WI38 (cell line): ENCODE data around the gene DCC.

Source experiments
- H3K4me3 ChIP-seq: 2 replicates; pipeline ENCODE4 v1.5.1; 2011; ENCODE audit warnings: low read depth, mild to moderate bottlenecking, control low read depth, low read length
- TF ChIP-seq, protein P1 (sequence below): IDR thresholded peaks from 2 replicates; pipeline ENCODE4 v1.5.1; 2012; ENCODE audit warnings: low read depth, mild to moderate bottlenecking, control low read depth, low read length

Gene DCC

DNA sequence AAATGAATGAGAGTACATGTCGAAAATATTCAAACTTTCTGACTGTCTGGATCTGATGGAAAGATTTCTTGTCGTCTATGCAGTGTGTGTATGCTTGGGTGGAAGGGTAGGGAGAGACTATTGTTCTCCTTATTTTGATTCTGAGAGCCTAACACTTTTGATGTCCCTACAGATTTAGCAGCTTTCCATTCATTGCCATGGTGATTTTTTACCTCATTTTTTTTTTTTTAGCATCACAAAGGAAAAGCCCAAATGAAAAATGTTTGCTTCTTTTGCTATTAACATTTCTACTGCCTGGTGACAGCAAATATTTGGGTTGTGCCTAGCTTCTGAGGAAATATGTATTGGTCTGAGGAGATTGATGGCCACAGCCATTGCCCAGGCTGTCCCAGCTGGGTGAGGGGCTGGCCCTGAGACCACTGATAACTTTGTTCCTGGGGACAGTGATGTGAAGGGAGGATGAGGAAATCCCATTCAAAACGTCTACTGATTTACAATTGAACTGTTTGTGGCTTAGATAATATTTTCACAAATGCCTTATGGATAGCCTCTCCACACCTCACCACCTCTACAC lies 558.6 kb downstream of the DCC start:
- H3K4me3 ChIP-seq = no peak overlapping the region
- TF ChIP-seq, protein P1, sequence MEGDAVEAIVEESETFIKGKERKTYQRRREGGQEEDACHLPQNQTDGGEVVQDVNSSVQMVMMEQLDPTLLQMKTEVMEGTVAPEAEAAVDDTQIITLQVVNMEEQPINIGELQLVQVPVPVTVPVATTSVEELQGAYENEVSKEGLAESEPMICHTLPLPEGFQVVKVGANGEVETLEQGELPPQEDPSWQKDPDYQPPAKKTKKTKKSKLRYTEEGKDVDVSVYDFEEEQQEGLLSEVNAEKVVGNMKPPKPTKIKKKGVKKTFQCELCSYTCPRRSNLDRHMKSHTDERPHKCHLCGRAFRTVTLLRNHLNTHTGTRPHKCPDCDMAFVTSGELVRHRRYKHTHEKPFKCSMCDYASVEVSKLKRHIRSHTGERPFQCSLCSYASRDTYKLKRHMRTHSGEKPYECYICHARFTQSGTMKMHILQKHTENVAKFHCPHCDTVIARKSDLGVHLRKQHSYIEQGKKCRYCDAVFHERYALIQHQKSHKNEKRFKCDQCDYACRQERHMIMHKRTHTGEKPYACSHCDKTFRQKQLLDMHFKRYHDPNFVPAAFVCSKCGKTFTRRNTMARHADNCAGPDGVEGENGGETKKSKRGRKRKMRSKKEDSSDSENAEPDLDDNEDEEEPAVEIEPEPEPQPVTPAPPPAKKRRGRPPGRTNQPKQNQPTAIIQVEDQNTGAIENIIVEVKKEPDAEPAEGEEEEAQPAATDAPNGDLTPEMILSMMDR = no peak

DNA sequence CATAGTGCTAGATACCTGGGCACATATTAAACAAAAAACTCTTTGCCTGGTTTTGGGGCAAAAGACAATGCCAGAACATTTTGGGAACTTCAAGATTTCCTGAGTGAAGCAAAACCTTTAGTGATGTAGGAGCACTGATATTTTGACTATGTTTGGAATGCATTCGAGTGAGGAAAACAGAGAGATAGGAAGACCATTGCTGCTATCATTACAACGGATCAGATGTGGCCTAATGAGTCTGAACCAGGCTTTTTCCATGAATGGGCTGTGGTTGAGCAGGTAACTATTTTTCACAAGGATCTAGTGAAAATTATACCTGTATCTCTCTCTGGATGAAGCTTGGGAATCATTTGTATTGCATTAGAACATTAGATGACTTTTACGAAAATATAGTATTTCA lies 562.2 kb downstream of the DCC start:
- no peak overlapping the region for H3K4me3 ChIP-seq
- TF ChIP-seq, protein P1 = no peak

DNA sequence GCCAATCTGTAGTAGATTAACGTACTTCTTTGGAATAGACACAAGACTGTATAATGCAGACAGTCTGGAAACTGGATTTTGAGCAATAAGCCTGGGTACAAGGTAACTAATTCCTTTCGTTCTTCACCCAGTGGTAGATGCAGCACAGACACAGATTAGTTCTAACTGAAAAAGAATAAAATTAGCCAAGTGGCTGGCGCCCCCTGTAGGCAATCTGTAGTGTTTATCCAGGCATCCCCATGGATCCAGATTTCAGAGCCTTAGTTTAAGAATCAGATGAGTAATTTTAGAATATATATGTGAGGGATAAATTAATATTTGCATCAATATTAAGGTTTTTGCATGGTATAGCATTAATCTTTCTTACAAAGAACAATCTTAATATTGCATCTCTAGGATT lies 563.9 kb downstream of the DCC start:
- TF ChIP-seq, protein P1 = no peak

DNA sequence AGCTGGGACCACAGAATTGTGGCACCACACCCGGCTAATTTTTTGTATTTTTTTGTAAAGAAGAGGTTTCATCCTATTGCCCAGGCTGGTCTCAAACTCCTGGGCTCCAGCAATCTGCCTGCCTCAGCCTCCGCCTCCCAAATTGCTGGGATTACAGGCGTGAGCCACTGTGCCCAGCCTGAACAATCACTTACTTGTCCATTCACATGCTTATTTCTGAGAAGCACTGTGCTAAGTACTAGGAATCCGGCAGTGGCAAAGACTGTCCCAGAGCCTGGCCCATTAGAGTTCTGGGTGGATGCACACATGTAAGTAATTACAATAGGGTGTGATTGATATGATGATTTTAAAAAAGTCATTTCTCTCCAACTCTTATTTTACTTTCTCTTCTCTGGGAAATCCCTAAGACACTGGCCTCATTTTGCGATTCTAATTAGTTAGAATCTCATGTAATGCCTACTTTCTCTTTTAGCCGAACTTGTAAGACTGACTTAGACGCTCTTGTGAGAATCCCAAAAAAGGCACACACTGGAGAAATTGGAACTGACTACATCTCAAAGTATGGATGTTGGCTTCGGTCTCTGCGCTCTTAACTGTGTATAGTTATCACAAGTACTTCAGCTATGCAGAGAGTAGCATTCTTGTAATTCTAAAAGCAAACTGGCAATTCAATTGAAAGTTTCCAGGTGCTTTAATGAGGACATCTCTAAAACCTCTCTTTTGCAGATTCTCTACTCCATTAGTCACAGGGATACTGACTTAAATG lies 567.7 kb downstream of the DCC start:
- TF ChIP-seq, protein P1 = no peak
- no peak overlapping the region for H3K4me3 ChIP-seq

More for the DNA sequence above, 563.9 kb downstream of the DCC start:
- no peak overlapping the region for H3K4me3 ChIP-seq

DNA sequence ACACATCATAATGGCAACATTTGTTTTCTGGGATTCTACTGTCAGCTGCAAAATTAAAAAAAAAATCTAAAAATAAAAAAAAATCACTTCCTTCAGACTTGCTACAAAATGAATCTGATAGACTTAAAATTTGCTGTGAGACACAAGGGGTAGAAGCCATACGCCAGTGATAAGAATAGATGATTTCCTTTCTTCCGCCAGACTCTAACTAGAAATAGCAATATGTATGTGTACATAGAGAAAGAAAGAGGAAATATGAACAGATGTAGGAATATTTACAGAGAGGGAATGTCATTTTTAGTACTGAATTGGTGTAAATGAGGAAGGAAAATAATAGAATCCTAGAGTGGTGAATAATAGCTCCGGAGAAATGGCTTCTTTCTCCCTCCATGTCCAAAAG lies 574.2 kb downstream of the DCC start:
- no peak overlapping the region for H3K4me3 ChIP-seq
- TF ChIP-seq, protein P1 = no peak

DNA sequence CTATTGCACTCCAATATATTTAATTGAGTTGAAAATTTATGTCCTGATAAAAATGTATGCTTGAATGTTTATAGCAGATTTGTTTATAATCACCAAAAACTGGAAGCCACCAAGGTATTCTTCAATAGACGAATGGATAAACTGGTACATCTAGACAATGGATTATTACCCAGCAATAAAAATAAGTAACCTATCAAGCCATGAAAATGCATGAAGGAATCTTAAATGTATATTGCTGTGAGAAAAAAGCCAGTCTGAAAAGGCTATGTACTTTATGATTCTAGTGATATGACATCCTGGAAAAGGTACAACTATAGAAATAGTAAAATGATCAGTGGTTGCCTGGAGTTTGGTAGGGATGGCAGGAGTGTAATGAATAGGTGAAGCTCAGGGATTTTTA lies 580.7 kb downstream of the DCC start:
- no peak overlapping the region for H3K4me3 ChIP-seq
- TF ChIP-seq, protein P1 = no peak

DNA sequence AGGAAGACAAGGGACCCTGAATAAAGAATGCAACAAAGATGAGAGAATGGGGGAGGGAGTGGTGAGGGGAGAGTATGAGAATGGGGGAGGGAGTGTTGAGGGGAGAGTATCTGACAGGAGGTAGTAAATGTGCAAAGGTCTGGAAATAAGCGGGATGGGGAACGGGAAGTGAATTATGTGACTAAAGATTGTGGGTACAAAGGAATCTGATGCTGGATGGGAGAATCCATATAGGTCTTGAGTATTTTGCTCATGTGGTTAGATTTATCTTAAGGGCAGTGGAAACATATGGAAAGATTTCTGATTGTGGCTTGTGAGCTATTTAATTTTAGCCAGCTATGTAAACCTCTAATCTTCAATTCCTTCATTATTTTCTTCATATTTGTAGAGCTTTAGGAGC lies 593.4 kb downstream of the DCC start:
- TF ChIP-seq, protein P1 = no peak
- no peak overlapping the region for H3K4me3 ChIP-seq
